Peyer's patch (tissue), 4 donors: Measurements from ENCODE around the gene SLC35E1. TPM values are rescaled to one million over a fixed set of nuclear protein-coding genes. Genes with fewer than 3 reads are reported as not detected.

Experiments
- DNase-seq, 3 donors: peaks; one replicate each; pipeline ENCODE4 v3.0.0-alpha.2; 2017 to 2019
- H3K27ac ChIP-seq, 4 donors: fragments of 200-600 bp; sonication (generic); one replicate each; pipeline ENCODE4 v1.5.1; 2016 to 2019
- H3K27me3 ChIP-seq, 2 donors: fragments of 200-600 bp; sonication (generic); one replicate each; pipeline ENCODE4 v1.5.1; 2019
- H3K36me3 ChIP-seq, 3 donors: fragments of 200-600 bp; sonication (generic); one replicate each; pipeline ENCODE4 v1.5.1; 2016 to 2019
- H3K4me1 ChIP-seq, 4 donors: fragments of 200-600 bp; sonication (generic); one replicate each; pipeline ENCODE4 v1.5.1; 2016 to 2019
- H3K4me3 ChIP-seq, 4 donors: fragments of 200-600 bp; sonication (generic); 1 replicate in 3 of 4; 2 replicates in 1 of 4; pipeline ENCODE4 v1.5.1; 2016 to 2019; ENCODE audit warnings: mild to moderate bottlenecking in 1 of 4
- H3K9me3 ChIP-seq, 4 donors: fragments of 200-600 bp; sonication (generic); one replicate each; pipeline ENCODE4 v1.5.1; 2016 to 2019; ENCODE audit warnings: mild to moderate bottlenecking in 1 of 4
- POLR2A ChIP-seq, 2 donors: fragments of 450-650 bp; IDR thresholded peaks; one replicate each; pipeline ENCODE4 v1.5.1; 2017; ENCODE audit warnings: antibody characterized with exemption in 2 of 2, mild to moderate bottlenecking in 2 of 2, moderate library complexity in 2 of 2
- total RNA-seq, 4 donors: library from RNA; depleted of rRNA; stranded (reverse); fragments of >200 nt; gene quantifications; one replicate each; pipeline ENCODE4 v1.1.0, GENCODE V29; 2016
- TF ChIP-seq, protein P1 (sequence below), 6 experiments: fragments of 450-650 bp in 4 of 6; fragments of 200-600 bp in 2 of 6; sonication (generic) in 1 of 6; IDR thresholded peaks; one replicate each; pipeline ENCODE4 v1.5.1; 2017 to 2019; ENCODE audit warnings: antibody characterized with exemption in 6 of 6, mild to moderate bottlenecking in 3 of 6, moderate library complexity in 1 of 6

SLC35E1 gene
- total RNA-seq, 4 donors from 2014 or later, result 23.9 to 62.0 (median 41.9) TPM

GRCh38 chr19:16598848-16599247 is 26.6 kb upstream of the SLC35E1 start:
- TF ChIP-seq, protein P1, sequence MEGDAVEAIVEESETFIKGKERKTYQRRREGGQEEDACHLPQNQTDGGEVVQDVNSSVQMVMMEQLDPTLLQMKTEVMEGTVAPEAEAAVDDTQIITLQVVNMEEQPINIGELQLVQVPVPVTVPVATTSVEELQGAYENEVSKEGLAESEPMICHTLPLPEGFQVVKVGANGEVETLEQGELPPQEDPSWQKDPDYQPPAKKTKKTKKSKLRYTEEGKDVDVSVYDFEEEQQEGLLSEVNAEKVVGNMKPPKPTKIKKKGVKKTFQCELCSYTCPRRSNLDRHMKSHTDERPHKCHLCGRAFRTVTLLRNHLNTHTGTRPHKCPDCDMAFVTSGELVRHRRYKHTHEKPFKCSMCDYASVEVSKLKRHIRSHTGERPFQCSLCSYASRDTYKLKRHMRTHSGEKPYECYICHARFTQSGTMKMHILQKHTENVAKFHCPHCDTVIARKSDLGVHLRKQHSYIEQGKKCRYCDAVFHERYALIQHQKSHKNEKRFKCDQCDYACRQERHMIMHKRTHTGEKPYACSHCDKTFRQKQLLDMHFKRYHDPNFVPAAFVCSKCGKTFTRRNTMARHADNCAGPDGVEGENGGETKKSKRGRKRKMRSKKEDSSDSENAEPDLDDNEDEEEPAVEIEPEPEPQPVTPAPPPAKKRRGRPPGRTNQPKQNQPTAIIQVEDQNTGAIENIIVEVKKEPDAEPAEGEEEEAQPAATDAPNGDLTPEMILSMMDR (IDR thresholded peaks at IDR 0.05), result no peak
- TF ChIP-seq POLR2A (IDR thresholded peaks at IDR 0.05), result no peak
- no peaks in the 10 kb centered on the region for H3K36me3 ChIP-seq
- no peaks in the 10 kb centered on the region for H3K27me3 ChIP-seq
- H3K4me1 ChIP-seq, result peaks cover 0 to 19% (median 15%) of the 10 kb centered on the region in 4 donors
- no peak overlapping the region for H3K4me3 ChIP-seq
- no peaks in the 10 kb centered on the region for H3K9me3 ChIP-seq
- no peak for DNase-seq
- H3K27ac ChIP-seq, result no peak overlapping the region

GRCh38 chr19:16596399-16596798 is 24.2 kb upstream of the SLC35E1 start:
- no peaks in the 10 kb centered on the region for H3K36me3 ChIP-seq
- H3K27me3 ChIP-seq, result no peaks in the 10 kb centered on the region
- no peak overlapping the region for H3K4me3 ChIP-seq
- no peak for DNase-seq
- no peak for TF ChIP-seq POLR2A (IDR thresholded peaks at IDR 0.05)
- TF ChIP-seq, protein P1 (IDR thresholded peaks at IDR 0.05), result no peak
- peaks cover 0 to 40% (median 16%) of the 10 kb centered on the region in 4 donors for H3K4me1 ChIP-seq
- H3K9me3 ChIP-seq, result no peaks in the 10 kb centered on the region
- no peak overlapping the region for H3K27ac ChIP-seq

DNA sequence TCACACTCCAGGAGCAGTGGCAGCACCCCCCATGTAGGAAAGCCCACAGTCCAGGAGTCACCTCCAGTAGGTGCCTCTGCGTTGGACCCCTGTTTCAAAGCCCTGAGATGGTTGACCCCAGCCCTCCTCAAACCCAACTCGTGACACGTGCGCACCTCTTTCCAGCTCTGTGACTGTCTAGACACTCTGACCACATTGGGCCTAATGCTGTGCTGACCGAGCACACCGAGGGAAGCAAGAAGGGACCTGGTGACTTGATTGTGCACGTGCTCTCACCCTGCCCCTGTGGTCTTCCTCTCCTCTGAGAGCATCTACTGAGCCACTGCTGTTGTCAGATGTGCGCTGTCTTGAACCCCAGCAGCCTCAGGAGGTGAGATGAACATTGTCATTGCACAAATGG is 22.9 kb upstream of the SLC35E1 start:
- Histone ChIP-seq H3K4me1 (peaks cover 0 to 43% (median 21%) of the 10 kb centered on the region in 4 donors), H3K27ac (peak overlapping the region in 3 of 4 donors; percentile 27 to 59 (median 35)), H3K27me3 (no peaks in the 10 kb centered on the region), H3K36me3 (no peaks in the 10 kb centered on the region), H3K9me3 (no peaks in the 10 kb centered on the region), H3K4me3 (no peak overlapping the region)
- no peak for DNase-seq
- TF ChIP-seq, protein P1 (IDR thresholded peaks at IDR 0.05), result no peak
- TF ChIP-seq POLR2A (IDR thresholded peaks at IDR 0.05), result no peak

DNA sequence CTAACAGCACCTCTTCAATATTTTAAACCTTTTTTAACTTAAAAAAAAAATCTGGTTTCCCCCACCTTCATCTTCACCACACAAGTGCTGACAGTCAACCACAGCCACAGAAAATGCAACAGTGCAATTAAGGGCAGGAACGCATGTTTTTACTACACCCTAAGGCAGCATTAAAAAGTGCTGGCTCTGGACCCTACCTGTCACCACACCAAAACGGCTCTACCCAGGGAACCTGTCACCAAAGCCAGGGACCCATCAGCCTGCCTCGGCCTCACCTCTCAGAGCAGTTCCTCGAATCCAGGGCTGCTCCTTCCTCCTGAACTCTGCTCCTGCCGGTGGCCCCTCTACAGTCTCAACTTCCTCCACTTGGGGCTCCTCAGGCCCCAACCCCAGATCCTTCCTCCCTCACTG is 22.5 kb upstream of the SLC35E1 start:
- DNase-seq, result no peak

DNA sequence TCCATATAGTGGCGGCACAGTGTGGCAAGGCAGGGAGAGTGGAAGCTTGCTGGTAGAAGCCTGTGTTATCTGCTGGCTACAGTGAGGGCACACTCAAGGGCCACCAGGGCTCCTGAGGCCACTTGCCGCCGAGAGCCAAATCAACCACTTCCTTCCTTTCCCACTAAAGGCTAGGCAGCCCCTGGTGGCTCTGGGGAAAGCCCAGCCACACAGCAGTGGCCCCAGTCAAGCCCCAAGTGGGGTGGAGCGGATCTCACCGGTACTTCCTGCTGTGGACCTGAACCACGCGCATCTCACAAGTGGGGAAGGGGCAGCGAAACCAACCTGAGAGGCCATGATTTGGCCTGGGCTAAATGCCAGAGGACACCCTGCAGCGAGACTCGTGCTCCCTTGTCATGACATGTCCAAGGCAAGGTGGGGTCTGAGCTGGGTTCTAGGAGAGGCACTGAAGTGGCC is 21.9 kb upstream of the SLC35E1 start:
- H3K27ac ChIP-seq, result peak overlapping the region in 3 of 4 donors; percentile 3 to 59 (median 27)
- peak in 2 of 3 donors; percentile 72 for DNase-seq
- TF ChIP-seq, protein P1 (IDR thresholded peaks at IDR 0.05), result no peak
- TF ChIP-seq POLR2A (IDR thresholded peaks at IDR 0.05), result no peak

More for the DNA sequence above, 22.5 kb upstream of the SLC35E1 start:
- Histone ChIP-seq H3K36me3 (no peaks in the 10 kb centered on the region), H3K27ac (peak overlapping the region in 3 of 4 donors; percentile 27 to 59 (median 35)), H3K9me3 (no peaks in the 10 kb centered on the region), H3K4me1 (peaks cover 0 to 47% (median 22%) of the 10 kb centered on the region in 4 donors), H3K4me3 (no peak overlapping the region), H3K27me3 (no peaks in the 10 kb centered on the region)
- TF ChIP-seq, protein P1 (IDR thresholded peaks at IDR 0.05), result peak in 1 of 6 experiments; percentile 4
- no peak for TF ChIP-seq POLR2A (IDR thresholded peaks at IDR 0.05)

More for the DNA sequence above, 21.9 kb upstream of the SLC35E1 start:
- H3K4me3 ChIP-seq, result peak overlapping the region in 1 of 4 donors; percentile 16
- H3K9me3 ChIP-seq, result no peaks in the 10 kb centered on the region
- no peaks in the 10 kb centered on the region for H3K36me3 ChIP-seq
- peaks cover 0 to 47% (median 21%) of the 10 kb centered on the region in 4 donors for H3K4me1 ChIP-seq
- H3K27me3 ChIP-seq, result no peaks in the 10 kb centered on the region
